T-helper 9 cell (primary cell): Measurements from ENCODE around the gene SERPINA6.
"Not testable (repeated sequence)": the region's sequence is repeated elsewhere in the genome, so short reads cannot be mapped to it uniquely, and the experiment has no call there.

Source experiments
- DNase-seq: peaks from one replicate; pipeline ENCODE4 v3.0.0-alpha.2; 2020
- total RNA-seq, 2 donors: gene quantifications; one replicate each; lab custom pipeline; 2026; lab: John Stamatoyannopoulos, UW

Gene SERPINA6, protein sequence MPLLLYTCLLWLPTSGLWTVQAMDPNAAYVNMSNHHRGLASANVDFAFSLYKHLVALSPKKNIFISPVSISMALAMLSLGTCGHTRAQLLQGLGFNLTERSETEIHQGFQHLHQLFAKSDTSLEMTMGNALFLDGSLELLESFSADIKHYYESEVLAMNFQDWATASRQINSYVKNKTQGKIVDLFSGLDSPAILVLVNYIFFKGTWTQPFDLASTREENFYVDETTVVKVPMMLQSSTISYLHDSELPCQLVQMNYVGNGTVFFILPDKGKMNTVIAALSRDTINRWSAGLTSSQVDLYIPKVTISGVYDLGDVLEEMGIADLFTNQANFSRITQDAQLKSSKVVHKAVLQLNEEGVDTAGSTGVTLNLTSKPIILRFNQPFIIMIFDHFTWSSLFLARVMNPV
- total RNA-seq: 0 reads per million in 2 donors

DNA sequence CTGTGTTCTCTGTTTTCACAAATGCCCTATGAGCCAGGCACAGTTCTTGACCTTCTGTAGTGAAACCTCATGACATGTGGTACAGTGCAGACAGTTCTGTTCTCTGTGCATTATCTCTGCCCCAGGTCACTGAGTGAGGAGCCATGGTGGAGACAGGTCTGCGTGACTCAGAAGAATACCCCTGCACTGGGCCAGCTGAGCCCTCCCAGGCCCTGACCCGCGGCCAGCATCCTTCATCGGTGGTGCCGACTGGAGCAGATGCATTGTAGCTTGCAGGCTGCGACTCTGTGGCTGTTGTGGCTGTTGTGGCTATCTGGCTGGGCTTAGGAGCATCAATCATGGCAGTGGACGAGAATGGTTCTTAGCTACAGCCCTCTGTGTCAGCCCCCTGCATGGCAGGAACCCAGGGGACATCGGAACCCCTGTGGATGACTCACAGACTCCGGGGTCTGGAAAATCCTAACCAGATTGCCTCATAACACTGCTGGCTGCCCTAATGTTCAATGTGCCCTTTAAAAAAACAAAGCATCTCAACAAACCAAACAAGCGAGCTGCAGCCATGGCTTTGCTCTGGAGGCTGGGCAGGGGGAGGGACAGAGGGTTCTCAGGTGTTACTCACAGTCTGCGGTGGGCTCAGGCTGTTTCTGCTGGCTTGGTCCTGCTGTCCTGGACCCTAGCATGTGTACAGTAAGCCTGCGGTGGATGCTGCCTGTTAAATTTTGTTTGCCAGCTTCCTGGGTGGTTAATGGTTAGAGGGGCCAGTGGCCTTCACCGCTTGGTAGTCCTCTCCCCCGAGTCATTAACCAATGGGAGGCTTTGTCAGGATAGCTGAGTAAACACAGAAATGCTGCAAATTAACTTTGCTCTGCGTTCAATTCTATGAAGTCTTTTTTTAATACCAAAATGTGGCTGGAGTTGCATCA is at the start of gene SERPINA6:
Gene SERPINA6 (minus strand): TSS at position 689 of the 923 bp plus-strand sequence. CDS start 8,688 bp downstream, outside the sequence.
- no peak for DNase-seq

DNA sequence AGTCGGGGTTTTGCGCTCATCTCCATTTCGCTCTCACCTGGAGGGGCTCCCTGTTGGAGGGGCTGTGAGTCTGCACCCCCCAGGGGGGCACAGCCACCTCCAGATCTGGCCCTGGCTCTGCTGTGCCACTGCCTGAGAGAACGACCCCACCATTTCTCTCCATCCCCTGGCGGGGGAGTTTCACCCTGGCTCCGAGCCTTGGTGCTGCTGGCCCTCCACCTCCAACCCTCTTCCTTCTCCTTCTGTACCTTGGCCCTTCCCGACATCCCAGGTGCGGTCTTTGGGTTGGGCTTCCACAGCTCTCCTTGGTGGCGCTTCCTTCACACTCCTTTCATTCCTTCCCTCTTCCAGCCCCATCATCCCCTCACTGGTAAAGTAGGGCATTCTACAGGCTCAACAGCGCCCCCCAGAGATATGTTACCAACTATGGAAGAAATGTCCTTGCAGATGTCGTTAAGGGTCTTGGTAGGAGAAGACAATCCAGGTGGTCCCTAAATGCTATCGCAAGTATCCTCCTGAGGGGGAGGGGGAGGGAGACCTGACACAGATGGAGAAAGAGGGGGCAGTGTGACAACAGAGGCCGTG is 49.0 kb upstream of the SERPINA6 start:
- no peak for DNase-seq

DNA sequence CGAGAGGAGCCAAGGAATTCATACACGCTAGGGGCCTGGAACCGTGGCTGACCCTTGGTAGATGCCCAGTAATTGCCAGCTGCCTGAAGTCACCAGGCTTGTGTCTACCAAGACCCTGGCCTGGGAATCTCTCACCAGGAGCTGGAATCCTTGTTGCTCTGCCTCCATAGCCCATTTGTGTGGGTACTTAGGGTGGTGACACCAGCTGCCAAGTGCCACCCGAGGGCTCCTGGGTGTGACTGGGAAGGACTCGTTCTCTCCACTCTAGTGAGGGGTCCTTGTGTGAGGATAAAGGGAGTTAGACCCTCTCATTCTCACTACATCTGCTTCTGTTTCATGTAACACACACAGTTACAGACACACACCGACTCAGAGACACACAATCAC is 47.4 kb upstream of the SERPINA6 start:
- no peak for DNase-seq

DNA sequence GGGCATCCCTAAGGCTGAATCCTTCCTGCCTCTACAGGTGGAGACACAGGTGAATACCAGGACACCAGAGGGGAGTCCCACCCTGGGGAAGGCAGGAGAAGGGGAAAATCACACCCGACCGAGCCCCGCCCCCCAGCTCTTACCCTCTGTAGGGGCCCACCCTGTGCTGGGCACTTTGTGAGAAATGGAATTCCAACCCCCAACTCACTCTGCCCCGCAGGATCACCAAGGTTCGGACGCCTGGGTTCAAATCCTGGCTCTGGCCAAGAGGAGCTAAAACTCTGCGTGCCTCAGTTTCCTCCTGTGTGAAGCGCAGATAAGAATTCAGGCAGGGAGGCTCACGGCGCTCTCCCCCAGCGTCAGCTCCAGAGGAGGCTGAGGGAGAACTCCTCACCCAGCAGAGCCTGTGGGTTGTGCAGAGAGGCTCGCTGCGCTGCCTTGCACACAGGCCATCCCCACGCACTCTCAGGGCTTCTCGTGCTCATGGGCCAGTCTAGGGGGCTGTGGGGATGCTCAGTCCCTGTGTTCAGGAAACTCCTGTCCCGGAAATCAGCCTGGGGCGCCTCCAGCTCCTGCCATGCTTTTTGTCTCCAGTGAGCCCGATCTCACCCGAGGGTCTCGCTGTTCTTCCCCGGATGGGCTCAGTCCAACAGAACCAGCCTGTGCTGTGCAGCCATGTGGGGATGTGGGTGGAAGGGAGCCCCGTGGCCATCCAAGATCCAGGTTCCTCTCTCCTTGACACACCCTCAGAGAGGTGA is 46.8 kb upstream of the SERPINA6 start:
- not testable (repeated sequence) for DNase-seq

DNA sequence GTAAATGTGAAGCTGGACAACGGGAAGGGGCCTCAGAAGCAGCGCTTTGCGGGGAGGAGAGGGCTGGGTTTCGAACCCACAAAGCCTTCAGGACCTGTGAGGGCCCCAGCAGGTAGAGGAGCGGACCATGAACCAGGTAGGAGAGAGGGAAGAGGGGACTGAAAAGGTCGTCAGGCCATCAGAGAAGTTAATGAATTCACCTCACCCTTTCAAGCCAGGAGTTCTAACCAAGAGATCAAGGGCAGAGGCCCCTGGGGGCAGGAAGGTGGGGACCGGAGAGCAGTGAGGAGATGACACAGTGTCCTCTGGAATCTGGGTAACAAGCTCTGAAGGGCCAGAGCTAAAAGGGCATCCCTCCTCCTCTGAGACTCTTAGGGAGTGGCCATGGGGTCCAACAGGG is 45.8 kb upstream of the SERPINA6 start:
- no peak for DNase-seq

DNA sequence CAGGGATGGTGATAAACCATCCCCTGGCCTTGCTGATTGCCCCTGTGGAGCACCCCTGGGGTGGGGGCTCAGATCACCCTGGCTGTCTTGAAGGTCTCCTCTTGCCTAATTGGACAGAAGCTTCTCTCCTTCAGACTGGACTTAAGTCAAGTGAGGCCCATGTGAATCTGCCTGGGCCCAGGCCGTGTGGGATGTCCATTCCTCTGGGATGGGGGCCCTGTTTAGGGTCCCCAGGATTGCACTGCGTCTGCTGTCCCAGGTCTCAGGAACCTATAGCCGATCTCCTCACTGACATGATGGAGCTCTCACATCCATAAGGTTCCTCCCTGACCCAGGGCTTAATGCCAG is 45.1 kb upstream of the SERPINA6 start:
- DNase-seq: no peak

DNA sequence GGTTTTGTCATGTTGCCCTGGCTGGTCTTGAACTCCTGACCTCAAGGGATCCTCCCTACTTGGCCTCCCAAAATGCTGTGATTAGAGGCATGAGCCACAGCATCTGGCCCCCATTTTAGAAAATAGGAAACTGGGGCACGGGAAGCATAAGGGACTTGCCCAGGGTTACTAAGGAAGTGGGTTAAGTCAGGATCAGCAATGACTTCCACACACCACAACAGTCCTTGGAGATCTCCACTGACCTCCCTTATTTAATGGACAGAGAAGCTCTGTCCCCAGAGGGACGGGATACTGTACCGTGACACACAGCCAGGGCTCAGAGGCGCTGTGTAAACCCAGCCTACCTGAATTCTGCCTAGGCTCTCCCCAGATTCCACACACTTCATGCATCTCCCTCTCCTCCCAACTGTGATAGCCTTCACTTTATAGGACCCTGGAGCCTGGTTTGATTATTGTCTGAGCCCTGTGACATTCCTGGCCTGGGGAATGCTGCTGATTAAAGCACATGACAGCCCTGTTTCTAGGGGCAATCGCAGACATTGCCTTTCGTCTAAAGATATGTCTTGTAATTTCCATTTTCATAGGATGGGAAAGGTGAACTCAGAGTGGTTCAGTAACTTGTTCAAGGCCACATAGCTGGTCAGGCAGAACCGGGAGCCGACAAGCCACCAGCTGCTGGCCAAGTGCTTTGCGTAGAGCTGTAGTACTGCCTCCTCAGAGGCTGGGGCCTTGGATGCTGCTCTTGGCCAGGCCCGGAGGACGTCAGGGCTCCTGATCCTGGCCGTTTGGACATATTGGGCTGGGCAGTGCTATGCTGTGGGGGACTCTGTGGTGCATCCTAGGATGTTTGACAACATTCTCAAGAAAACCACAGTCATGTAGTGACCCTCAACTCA is 44.5 kb upstream of the SERPINA6 start:
- no peak for DNase-seq

DNA sequence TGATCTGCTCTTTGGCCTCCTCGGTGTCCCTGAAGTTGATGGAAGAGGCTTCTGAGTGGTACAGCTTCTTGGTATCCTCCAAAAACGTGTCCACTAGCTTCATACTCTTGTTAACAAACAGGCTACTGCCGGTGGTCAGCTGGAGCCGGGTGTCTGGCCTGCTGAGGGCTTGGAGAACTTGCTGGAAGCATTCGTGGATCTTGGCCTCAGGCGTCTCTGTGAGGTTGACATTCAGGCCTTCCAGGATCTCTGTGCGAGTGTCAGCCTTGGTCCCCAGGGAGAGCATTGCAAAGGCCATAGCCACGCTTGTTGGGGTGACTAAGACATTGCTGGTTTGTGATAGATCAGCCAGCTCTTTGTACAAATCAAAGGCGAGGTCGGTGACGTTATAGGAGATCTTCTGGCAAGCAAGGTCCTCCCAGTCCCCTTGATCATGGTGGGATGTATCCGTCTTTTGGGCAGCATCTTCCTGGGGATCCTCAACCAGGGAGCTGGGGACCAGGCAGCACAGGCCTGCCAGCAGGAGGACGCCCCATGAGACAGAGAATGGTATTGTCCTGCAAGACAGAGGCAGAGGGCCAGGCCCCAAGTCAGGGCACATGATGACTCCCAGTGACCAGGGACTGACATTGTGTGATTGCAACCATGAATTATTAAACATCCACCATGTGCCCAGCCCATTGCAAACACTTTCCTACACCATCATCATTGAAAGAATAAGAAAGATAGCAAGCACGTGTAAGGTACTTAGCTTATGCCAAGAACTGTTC is 43.2 kb upstream of the SERPINA6 start, which contains the start of gene SERPINA2:
Gene SERPINA2 (minus strand): TSS at position 553 of the 770 bp plus-strand sequence.
- DNase-seq: no peak

DNA sequence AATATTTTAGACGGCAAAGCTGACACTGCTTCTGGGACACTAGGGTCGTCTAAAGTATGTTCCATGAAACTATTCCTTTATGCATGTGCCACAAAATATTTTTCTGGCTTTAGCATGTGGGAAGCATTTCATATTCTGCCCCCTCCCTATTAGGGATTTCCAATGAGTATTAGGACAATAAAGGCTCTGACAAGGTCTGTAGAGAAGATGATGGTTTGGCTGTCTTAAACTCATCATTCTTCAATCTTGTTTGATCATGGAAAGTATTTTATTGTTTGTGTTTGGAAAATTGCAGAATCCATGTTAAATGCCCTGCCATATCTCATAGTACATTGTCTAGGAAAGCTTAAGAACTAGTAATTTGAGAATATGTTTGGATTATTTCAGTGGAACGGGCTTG is 42.5 kb upstream of the SERPINA6 start:
- DNase-seq: no peak

DNA sequence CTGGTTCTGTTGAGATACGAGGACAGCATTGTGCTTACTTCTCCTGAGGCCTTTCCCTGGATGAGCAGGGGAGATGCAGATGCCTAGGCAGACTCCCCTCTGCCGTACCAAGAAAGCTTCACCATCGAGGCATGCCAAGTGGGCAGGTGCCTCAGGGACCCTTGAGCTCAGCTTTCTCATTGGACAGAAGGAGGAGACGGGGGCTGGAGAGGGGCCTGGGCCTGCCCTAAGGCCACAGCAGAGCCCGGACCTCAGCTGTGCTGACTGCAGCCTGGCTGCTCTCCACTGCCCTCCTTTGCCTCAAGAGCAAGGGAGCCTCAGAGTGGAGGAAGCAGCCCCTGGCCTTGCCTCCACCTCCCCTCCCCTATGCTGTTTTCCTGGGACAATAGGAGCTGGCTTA is 41.8 kb upstream of the SERPINA6 start:
- DNase-seq: no peak

DNA sequence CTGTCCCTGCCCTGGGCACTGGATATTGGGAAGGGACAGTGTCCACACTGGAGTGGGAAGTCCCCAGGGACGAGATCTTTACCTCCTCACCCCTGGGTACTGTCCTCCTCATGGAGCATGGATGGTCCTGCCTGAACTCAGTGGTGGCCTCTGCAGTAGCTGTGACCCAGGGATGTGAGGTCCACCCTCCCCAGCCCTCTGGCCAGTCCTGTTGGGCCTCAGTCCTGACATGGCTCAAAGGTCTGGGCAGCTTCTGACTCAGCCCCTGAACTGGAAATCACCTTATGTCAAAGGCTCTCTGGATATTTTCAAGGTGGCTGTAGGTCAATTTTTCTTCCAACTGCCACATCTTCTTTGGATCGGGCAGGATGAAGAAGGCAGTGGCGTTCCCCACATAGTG is 40.9 kb upstream of the SERPINA6 start:
- DNase-seq: no peak

DNA sequence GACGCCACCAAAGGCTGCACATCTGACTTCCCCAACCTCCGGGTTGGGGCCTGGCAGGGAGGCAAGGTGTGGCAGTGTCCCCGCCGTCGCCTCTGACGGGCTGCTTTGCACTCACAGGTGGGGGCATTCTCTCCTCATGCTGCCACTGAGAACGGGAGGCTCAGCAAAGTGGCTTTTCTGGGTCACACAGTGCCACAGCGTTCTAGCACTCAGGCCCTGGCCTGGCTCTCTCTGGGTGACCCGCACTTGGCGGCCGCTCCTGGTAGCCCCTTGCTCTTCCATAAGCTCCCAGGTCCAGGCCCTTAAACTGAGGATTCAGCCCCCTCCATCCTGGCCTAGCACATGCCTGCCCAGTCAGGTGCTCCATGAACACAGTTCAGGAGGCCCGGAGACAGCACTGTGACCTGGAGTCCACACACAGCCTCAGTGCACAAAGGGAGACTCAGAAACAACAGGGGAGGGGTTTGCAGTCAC is 40.1 kb upstream of the SERPINA6 start:
- DNase-seq: no peak

DNA sequence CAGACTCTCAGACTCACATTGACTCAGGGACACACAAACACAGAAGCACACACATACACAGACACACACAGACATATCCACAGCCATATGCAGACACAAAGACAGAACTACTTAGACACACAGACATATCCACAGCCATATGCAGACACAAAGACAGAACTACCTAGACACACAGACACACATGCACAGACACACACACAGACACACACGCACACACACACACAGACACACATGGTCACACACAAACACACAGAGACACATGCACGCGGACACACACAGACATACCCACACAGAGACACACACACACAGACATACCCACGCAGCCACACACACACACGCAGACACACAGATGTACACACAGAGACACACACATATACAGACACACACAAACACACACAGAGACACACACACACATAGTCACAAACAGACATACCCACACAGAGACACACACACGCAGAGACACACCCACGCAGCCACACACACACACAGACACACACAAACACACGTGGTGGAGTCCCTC is 39.5 kb upstream of the SERPINA6 start:
- DNase-seq: no peak

DNA sequence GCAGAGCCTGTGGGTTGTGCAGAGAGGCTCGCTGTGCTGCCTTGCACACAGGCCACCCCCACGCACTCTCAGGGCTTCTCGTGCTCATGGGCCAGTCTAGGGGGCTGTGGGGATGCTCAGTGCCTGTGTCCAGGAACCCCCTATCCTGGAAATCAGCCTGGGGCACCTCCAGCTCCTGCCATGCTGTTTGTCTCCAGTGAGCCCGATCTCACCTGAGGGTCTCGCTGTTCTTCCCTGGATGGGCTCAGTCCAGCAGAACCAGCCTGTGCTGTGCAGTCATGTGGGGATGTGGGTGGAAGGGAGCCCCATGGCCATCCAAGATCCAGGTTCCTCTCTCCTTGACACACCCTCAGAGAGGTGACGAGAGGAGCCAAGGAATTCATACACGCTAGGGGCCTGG is 38.5 kb upstream of the SERPINA6 start:
- no peak for DNase-seq

DNA sequence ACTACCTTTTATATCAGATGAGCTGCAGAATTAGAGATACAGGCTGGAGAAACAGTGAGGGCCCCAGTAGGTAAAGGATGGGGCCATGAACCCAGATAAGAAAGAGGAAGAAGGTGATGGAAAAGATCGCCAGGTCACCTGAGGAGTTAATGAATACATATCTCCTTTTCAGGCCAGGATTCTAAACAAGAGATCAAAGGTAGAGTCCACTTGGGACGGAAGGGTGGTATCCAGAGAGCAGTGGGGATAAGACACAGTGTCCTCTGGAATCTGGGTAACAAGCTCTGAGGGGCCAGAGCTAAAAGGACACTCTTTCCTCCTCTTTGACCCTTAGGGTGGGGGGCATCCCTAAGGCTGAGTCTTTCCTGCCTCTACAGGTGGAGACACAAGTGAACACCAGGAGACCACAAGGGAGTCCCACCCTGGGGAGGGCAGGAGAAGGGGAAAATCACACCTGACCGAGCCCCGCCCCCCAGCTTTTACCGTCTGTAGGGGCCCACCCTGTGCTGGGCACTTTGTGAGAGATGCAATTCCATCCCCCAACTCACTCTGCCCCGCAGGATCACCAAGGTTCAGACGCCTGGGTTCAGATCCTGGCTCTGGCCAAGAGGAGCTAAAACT is 37.9 kb upstream of the SERPINA6 start:
- DNase-seq: no peak

DNA sequence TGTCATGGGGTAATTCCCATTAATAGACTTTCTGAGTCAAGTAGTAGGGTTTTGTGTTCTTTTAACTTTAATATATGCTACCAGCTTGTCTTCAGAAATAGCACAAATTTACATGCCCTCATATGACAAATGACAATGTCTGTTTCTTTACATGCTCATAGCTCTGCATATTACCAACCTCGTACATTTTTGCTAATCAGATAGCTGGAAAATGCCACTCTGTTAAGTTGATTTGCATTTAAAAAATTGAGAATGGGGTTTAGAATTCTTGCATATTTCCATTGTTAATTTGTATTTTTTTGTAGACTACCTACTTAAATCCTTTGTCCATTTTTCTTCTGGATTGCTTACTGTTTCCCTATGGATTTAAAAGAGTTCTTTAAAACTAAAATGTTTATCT is 34.0 kb upstream of the SERPINA6 start:
- no peak for DNase-seq

DNA sequence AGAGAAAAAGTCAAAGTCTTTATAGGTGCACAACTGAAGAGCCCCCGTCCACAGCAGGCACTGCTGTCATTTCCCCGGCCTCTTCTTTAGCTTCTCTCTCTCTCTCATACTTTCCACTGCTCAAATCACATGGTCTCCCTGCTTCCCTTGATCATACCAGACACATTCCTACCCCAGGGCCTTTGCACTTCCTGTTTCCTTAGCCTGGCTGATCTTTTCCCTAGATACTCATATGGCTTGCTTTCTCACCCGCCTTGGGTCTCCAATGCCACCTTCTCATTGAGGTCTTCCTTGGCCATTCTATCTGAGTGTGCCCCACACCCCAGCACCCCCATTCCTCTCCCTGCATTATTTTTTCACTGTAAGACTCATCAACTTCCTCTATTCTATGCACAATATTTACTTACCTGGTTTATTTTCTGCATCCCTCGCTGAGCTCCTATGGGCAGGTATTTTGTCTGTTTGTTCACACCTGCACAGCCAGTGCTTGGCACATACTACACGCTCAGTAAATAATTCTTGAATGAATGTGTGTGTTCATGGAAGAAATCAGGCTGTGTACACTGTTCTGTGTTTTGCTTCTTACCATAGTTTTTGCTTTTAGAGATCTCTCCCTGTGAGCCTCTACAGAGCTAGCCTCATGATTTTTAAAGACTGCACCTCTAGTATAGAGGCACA is 33.4 kb upstream of the SERPINA6 start:
- no peak for DNase-seq

DNA sequence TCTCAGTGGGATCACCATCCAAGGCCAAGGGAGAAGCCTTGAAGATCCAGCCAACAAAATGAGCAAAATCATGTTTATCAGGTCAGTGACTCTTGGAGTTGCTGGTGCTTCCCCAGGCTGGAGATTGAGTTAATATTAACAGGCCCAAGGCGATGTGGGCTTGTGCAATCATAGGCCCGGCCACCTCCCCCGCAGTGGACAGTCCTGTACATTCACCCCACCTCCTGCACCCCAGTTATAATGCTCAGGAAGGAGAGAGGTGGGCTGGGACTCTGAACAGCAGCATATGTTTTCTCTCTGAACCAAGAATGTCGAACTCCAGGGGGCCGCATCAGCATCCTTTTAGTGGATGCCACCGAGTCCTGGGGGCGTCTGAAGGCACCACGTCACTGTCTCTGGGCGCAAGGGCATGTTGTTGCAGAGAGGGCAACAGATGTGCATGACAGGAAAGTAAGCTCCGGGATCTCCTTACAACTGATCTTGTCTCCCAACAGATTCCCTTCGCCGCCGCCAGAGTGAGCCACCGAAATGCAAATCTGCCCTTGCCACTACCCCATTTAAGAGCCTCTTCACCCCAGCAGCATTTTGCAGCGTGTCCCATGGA is 32.2 kb upstream of the SERPINA6 start:
- no peak for DNase-seq
